Activated CD8-positive, alpha-beta memory T cell treated with anti-CD3 and anti-CD28 coated beads for 4 hours (primary cell): ENCODE results near the gene TRIM46.
"Not testable (repeated sequence)": the region's sequence is repeated elsewhere in the genome, so short reads cannot be mapped to it uniquely, and the experiment has no call there.

Source experiments
- DNase-seq, 2 donors: peaks; one replicate each; pipeline ENCODE4 v3.0.0-alpha.2; 2020; ENCODE audit warnings: low read depth in 2 of 2

Gene TRIM46

DNA sequence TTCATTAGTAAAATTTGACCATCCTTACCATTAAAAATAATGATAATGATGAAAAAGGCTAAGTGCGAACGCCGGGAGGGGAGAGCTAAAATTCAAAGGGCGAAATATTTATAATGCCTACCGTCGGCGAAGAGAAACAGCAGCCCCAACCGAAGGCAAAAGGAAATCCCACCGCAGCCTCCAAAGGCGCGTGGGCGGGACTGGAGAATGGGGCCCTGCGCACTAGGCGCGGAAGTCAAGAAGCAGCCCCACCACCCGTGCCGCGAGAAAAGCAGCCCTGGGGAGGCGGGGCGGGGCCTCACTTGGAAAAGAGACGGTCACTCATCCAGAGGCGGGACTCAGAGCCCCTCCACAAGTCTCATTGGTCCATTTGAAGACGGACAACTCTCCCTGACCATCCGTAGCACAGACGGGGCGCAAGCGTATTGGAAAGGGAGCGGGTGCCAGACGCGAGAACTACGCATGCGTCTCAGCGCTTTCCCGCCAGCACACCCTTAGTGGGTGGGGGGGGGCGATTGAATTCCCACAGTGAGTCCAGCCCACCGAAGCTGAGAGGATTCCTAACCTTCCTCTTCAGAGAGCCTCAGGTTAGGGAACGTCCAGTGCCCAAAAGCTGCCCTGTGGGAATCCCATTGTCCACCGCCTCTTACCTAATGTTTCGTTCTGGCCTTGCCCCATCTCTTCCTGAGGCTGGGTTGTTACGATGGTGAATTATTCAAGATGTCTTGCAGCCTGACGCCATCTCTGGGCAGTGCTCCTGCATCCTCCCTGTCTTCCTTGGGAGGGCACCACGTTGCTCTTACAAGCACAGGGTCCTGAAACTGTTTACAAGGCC lies 53.8 kb downstream of the TRIM46 start:
- peak; percentile 97 to 100 for DNase-seq

DNA sequence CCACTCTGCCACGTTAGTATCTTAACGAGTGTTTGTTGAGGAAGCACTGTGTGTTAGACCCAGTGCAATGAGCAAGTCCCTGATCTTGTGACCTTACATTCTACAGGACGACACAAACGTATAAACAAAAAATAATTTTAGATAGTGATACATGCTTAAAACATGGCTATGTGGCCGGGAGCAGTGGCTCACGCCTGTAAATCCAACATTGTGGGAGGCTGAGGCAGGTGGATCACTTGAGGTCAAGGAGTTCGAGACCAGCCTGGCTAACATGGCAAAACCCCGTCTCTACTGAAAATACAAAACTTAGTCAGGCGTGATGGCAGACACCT lies 54.4 kb downstream of the TRIM46 start:
- no peak for DNase-seq

DNA sequence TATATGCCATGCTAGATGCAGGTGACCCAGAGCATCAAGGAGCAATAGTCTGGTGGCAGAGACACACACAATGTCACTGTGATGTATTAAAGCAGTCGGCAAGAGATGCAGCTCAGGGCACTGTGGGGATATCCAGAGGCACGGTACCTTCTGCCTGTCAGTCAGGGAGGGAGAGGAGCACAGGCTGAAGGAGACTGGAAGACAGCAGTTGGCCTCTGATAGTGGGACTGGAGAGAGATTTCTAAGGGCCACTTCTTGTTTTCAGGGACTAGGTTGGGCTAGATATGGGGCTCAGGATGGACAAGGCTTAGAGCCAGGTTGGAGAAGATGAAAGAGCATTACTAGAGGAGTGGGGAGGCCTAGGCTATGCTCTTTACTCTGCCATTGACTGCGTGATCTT lies 57.7 kb downstream of the TRIM46 start:
- not testable (repeated sequence) for DNase-seq

DNA sequence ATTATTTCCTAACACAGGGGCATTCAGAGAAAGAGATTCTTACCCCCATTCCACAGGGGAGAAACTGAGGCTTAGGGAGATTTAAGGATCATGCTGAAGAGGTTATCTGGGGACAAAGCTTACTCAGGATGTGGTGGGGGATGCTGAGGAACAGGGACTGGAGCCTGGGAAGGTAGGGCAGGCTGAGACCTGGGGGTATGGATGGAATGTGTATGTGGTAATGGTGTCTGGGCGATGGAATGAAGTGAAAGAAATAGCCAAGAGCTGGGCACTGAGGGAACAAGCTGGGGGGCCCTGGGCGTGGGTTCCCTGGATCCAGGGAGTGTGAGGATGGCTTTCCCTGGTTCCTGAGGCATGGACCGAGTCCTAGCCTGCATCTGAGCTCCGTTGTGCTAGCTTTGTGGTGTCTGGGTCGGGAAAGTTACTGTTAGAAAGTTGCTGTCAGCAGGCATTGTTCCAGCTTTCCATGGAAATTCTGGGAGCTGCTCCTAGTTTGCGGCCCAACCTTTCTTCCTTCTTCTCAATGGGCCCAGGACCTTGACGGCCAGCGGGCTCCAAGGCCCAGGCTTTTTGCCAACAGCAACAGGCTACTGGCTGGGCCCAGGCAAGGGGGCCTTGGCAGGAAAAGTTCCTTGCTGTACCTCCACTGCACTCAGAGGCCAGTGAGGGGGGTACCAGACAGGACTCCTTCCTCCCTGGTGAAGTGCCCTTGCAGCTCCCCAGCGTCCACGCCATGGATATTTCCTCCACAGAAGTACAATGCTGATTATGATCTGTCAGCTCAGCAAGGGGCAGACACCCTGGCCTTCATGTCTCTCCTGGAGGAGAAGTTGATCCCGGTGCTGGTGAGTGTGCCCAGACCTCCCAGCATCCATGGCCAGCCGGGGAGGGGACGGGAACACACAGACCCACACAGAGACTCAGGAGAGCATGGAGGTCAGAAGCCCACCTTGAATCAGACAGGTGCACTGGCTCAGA lies 58.6 kb downstream of the TRIM46 start:
- not testable (repeated sequence) for DNase-seq

DNA sequence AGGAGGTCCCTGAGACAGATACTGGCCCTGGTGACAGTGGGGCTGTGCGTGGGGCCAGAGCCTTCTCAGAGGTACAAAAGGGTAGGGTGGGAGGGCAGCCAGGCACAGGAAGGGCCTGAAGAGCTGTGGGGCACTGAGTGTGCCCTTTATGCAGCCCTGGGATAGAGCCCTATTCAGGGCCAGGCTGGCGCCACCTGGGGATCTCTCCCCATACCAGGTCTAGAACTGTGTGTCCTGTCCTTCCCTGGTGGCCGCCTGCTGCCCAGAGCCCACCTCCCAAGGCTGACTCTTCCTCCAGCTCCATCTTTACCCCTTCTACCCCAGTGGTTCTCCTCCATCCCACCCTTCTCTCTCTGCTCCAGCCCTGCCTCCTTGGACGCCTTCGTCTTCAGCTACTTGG lies 59.9 kb downstream of the TRIM46 start:
- not testable (repeated sequence) for DNase-seq
